Fibroblast of gingiva (primary cell): ENCODE results near the gene SPATC1L.

Experiments used
- DNase-seq: peaks from one replicate; pipeline ENCODE4 v3.0.0-alpha.2; 2011; ENCODE audit warnings: low read depth

SPATC1L gene

GRCh38 chr21:46215436-46216131 is 31.3 kb upstream of the SPATC1L start:
- DNase-seq, result no peak

GRCh38 chr21:46214478-46215340 is 30.4 kb upstream of the SPATC1L start:
- DNase-seq, result no peak

DNA sequence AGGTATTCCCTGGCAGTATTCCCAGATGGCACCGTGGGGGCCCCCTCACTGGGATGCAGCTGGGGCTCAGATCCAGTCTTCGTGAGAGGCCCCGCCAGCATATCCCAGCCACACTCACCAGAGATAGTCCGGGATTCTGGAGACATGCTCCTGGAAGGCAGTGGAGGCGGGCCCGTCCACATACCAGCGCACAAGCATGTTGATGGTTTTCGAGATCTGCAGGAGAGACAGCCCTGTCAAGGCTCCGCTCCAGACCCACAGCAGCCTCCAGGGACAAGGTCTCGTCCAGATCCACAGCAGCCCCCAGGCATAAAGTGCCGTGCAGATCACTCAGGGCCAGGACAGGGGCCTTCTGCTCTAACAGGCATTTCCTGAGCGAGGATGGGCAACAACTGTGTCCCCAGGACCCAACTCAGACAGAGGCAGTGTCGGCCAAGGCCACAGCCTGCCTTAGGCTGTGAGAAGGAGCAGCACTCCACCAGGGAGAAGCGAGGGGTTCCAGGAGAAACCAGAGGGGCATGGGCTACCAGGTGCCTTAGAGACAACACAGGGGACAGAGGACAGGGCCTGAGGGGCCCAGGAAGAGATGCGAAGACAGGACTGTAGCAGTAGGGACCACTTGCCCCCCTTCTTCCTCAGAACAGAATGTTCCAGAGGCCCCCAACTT is 29.5 kb upstream of the SPATC1L start:
- no peak for DNase-seq

DNA sequence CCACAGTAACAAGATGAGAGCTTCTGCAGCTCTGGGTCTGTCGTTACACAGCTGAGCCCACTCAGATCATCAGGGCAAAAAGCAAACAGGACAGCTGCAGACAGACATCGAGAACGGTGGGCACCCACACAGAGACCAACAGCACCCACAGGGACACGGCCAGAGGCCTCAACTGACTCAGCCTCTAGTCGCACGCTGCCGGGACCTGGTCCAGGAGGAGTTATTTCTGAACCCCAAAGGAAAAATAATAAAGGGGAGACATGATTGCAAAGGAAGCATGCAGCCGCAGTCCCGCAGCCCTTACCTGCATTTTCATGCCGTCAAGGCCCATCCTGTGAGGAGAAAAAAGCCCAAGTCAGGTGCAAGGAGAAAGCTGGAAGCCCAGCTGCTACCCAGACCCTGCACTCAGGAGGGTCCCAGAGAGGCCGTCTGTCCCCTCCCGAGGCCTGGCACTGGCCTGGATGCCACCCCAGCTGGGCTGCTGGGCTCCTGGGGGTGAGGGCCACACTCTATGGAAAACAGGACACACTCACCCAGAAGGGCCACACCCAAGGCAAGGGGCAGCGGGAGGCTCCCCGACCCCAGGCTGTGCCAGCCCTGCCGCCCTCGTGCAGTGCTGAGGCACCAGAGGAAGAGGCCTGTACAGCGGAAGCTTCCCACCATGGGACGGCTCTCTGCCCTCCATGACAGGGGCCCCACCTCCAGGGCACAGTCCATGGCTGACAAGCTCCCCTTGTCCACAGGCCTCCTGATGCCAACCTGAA is 28.6 kb upstream of the SPATC1L start:
- no peak for DNase-seq

DNA sequence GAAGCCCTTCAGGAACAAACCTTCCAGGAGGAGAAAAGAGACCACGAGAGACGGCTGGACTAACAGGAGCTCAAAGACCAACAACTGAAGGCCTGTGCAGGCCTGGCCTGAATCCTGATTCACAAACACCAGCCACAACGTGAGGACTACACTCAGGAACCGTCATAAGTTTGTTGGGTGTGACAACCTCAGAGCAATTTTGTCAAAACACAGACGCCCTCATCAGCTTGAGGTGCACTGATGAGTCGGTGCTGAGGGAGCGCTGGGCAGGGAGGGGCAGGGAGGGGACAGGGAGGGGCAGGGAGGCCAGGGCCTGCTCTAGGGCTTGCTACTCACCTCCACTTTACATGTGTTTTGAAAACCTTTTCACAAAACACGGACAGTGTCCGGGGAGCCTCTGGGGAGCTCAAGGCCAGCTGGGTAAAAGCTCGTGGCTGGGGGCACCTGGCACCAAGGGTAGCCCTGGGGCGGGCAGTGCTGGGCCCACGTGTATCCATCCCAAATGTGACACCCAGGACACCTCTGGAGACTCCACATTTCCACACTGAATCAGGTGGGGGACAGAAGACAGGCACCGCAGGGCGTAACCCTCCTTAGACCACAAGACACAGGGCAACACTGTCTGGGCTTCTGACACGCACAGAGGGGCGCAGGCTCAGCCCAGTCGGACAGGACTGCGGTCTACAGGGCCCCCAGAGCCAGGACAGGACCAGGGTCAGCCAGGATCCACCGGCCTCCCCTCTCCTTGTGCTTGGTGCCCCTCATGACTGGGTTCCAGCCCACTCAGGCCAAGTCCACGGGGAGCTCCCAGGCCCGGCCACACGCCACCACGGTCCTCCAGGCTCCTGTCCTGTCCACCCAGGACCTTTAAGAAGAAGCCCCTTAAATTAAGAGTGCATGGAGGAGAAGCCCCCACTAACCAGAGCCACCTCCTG is 27.8 kb upstream of the SPATC1L start:
- no peak for DNase-seq

GRCh38 chr21:46211376-46211775 is 27.1 kb upstream of the SPATC1L start:
- DNase-seq, result no peak

DNA sequence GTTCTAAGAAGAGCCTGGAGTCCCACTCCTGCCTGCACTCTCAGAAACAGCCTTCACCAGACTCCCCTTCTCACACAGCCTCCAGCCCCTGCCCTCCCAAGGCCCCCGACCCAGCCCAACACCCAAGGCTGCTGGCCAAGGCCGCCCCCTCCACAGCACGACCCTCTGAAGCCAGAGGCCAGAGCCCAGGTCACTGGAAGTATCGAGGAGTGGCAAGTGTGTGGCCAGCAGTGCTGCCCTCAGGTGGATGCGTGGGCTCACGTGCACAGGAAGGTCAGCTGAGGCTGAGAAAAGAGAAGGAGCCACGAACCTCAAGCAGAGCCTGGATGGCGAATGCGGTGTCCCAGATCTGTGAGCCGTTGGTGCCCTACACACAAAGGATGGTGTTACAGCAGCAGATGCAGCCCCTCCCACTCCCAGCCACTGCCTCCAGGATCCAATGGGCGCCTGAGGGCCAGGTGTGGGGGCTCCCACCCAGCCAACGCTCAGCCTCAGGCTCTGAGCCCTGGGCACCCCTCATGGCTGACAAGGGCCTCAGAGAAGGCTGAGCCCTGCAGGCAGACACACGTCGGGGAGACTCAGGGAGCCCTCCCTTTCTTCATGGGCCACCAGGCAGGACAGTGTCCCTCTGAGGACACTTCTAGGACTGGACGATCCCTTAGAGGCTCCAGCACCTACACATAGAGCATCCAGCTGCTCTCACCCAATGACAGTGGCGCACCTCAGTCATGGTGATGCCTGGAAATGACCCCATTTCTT is 26.3 kb upstream of the SPATC1L start:
- no peak for DNase-seq

DNA sequence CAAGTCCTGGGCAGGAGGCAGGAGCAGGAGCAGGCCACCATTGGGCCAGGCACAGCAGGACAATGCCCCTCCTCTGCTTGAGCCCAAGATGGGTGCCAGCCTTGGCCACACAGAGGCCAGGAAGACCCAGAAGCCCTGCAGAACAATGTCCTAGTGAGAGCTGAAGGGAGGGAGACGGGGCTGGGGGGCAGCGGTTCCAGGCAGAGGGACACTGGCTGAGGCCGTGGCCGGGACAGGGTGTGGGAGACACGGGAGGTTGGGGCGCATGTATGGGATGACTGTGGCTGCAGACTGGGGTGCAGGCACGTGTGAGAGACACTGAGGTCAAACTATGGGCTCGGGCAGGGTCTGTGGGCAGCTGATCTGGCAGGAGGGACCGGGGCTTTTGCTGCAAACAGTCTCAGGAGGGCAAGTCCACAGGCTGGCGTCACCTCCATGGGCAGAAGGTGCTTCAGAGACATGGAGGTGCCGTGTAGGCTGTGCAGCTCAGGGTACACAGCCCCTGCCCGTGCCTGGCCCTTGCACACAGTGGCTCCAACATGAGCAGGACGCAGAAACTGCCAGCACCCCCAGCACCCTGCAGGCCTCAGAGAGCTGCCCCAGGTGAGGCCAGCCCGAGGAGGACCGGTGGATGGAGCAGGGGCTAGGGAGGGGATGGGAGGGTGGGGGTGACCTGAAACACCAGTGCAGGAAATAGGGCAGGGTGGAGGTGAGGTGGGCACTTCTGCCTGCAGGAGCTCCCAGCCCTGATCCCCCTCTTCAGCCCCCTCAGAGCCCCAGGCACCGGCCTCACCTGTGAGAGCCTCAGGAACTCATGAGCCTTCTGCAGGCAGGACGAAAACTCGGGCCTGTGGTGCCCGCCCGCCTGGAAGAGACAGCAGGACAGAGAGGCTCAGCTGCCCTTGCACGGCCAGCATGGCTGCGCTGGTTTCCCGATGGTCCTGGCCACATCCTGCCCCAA is 24.8 kb upstream of the SPATC1L start:
- no peak for DNase-seq

- no peak for DNase-seq
Measured at GRCh38 chr21:46207920-46208591, 23.8 kb upstream of the SPATC1L start.

DNA sequence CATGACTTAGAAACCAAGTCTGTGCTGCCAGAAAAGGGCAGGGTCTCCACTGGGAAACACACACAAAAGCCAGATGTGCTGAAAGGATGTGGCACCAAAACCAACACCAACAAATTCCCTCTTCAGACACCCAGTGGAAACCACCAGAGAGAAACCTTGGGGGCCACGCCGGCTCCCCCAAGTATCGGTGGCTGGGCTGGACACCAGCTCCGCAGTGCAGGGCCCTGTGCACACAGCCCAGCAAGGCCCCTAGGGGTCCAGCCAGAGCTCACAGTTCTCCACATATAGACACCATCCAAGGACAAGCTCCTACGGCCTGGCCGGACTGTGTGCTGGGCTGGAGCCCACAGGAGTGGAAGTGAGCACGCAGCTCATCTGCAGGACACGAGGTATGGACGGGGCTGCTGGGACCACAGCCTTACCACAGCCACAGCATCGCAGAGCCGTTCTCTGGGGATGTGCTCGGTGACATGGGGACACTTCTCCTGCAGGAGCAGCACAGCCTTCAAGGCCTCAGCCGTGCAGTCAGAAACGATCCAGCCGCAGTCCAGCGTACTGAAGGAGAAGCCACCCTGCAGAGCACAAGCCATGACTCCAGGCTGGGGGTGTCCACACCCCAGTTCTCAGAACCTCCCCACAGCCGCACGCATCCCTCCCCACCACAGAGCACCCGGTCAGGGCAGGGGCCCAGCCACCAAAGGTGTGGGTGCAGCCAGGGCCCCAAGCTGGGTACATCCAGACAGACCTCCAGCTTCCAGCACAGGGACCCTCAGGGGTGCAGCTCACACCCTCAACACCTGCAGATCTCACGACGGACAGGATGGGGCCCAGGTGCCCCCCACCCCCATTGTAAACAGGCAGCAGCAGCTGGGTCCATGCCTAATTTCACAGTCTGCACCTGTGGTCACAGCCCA is 23.0 kb upstream of the SPATC1L start:
- DNase-seq, result no peak

- no peak for DNase-seq
Measured at GRCh38 chr21:46206163-46207005, 22.1 kb upstream of the SPATC1L start.

- DNase-seq, result no peak
Measured at GRCh38 chr21:46205766-46206162, 21.5 kb upstream of the SPATC1L start.

DNA sequence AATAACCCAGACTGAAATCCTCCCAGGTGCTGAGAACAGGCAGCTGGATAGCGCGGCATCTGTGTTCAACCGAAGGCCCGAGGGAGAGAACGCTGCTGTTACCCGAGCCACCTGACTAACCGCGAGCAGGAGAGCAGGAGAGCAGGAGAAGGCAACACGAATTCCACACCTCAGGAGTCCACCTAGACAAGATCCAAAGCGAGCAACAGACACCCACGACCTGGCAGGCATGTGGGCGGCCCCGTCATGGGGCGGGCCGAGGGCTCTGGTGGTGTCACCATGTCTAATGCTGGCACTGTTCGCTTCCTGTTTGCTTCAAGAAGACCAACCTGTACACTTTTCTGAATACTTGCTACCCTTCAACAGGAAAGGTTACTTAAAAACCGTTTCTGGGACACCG is 20.9 kb upstream of the SPATC1L start:
- DNase-seq, result no peak

DNA sequence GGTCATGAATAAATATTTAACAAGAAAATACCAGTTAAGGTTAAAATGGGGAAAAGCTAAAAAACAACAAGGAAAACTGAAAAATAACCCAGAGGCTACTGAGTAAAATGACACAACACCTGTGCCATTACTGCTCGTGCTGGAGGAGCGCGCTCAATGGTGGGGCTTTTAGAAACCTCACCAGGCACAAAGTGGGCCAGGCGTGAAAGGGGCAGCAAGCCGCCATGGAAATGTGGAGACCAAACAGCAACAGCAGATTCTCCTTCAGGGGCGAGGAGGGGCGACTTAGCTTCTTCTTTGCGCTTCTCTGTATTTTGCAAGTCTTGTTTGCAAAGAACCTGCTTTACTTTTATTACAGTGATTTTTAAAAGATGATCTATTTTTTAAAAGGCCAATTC is 18.9 kb upstream of the SPATC1L start:
- no peak for DNase-seq

DNA sequence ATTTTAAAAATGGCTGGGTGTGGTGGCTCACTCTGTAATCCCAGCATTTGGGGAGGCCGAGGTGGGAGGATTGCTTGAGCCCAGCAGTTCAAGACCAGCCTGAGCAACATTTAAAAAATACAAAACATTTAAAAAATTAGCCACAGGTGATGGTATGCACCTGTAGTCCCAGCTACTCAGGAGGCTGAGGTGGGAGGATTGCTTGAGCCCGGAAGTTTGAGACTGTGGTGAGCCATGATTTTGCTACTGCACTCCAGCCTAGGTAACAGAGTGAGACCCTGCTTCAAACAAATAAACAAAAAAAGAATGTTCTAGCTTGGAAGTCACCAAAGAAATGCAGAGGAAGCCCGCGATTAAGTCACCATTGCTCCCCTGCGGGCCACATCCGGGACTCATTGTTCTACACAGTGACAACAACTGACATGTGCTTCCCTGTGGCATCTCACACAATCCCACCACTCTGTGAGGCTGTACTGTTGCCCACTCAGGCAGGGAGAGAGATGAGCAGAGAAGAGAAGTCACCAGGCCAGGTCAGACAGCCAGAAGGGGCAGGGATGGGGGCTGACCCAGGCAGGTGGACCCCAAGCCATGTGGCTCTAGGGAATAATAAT is 18.4 kb upstream of the SPATC1L start:
- DNase-seq, result no peak
